ENCODE results near the gene RNLS. TPM values are rescaled to one million over a fixed set of nuclear protein-coding genes. Genes with fewer than 3 reads are reported as not detected.

Gene RNLS
- polyA plus RNA-seq, 3 donors: 3.3 to 3.9 (median 3.7) TPM

- no peaks in the 10 kb centered on the region for H4K20me1 ChIP-seq (ENCODE audit: insufficient read depth, low read length)
- no peak overlapping the region for H3K9ac ChIP-seq (ENCODE audit: insufficient read depth, low read length, poor library complexity, severe bottlenecking)
- WGBS (ENCODE audit: insufficient coverage): 81% methylated on average over 3 of the region's 4 CpGs
- intact Hi-C loops (cut with micrococcal nuclease): no loop called here
- TF ChIP-seq, protein P1, sequence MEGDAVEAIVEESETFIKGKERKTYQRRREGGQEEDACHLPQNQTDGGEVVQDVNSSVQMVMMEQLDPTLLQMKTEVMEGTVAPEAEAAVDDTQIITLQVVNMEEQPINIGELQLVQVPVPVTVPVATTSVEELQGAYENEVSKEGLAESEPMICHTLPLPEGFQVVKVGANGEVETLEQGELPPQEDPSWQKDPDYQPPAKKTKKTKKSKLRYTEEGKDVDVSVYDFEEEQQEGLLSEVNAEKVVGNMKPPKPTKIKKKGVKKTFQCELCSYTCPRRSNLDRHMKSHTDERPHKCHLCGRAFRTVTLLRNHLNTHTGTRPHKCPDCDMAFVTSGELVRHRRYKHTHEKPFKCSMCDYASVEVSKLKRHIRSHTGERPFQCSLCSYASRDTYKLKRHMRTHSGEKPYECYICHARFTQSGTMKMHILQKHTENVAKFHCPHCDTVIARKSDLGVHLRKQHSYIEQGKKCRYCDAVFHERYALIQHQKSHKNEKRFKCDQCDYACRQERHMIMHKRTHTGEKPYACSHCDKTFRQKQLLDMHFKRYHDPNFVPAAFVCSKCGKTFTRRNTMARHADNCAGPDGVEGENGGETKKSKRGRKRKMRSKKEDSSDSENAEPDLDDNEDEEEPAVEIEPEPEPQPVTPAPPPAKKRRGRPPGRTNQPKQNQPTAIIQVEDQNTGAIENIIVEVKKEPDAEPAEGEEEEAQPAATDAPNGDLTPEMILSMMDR (IDR thresholded peaks at IDR 0.05): no peak
- DNase-seq: no peak
- H3K36me3 ChIP-seq (replicated peaks in 1 of 2; ENCODE audit: control insufficient read depth in 1 of 2, insufficient read depth in 2 of 2, low read length in 2 of 2): no peaks in the 10 kb centered on the region
- H3K27ac ChIP-seq (ENCODE audit: low read depth in 1 of 2, low read length in 2 of 2): no peak overlapping the region
- no peaks in the 10 kb centered on the region for H3K79me2 ChIP-seq (ENCODE audit: insufficient read depth, low read length)
- Mint-ChIP-seq H3K27me3 (ENCODE audit: low read depth in 3 of 3) (peaks cover 0 to 2% (median 1%) of the 10 kb centered on the region in 3 donors), H3K4me1 (peaks cover 13% of the 10 kb centered on the region), H3K9me3 (peaks cover 0 to 4% (median 0%) of the 10 kb centered on the region in 7 donors), H3K36me3 (no peaks in the 10 kb centered on the region), H3K27ac (no peak overlapping the region), H3K4me3 (no peak overlapping the region)
- no peak overlapping the region for H2AFZ ChIP-seq (ENCODE audit: insufficient read depth, low read depth, low read length, poor library complexity, severe bottlenecking)
- no peaks in the 10 kb centered on the region for H3K9me3 ChIP-seq (replicated peaks in 1 of 2; ENCODE audit: control insufficient read depth in 1 of 2, insufficient read depth in 1 of 2, low read length in 2 of 2)
- H3K27me3 ChIP-seq (ENCODE audit: control insufficient read depth in 2 of 2, insufficient read depth in 2 of 2, low read length in 2 of 2): no peaks in the 10 kb centered on the region
- no peak overlapping the region for H3K4me3 ChIP-seq (replicated peaks in 1 of 3; ENCODE audit: low read depth in 2 of 3, low read length in 3 of 3)
- no peak overlapping the region for H3K4me2 ChIP-seq (replicated peaks; ENCODE audit: extremely low read depth, low read length, poor library complexity, severe bottlenecking)
- H3K4me1 ChIP-seq (ENCODE audit: control insufficient read depth in 1 of 2, insufficient read depth in 2 of 2, low read length in 2 of 2): peaks cover 0 to 4% of the 10 kb centered on the region in 2 donors
Measured at GRCh38 chr10:88228130-88228529, 355.0 kb downstream of the RNLS start.

DNA sequence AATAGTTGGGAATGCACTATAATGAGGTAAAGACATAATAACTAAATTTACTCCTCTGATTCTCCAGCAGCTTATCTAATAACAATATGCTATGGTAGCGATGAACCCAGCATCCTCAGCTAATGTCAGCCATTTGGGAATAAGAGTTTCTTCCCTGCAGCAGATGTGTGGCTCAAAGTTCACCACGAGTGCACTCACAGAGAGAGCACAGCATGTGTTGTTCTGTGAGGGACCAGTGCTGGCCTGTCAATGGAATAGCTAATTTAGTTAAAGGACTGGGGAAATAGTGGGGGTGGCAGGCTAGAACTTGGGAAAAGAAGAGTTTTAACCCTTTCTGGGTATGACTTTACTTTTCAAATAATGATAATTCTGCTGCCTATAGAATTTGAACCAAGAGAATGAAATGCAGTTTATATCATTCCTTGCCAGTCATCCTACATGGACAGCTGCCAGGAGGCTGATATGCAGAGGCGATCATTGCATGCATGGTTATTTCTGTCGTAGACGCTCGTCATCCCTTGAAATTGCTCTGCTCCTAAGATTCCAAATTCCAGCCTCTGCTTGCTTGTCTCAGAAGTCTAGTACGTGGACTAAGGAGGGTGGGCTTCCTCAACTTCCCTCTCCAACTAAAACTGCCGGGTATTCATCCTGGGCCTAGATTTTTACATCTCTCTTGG lies 355.6 kb downstream of the RNLS start:
- H3K9ac ChIP-seq (ENCODE audit: insufficient read depth, low read length, poor library complexity, severe bottlenecking): no peak overlapping the region
- DNase-seq: no peak
- TF ChIP-seq, protein P1 (IDR thresholded peaks at IDR 0.05): no peak
- no peak overlapping the region for H3K4me3 ChIP-seq (replicated peaks in 1 of 3; ENCODE audit: low read depth in 2 of 3, low read length in 3 of 3)
- no peaks in the 10 kb centered on the region for H3K9me3 ChIP-seq (replicated peaks in 1 of 2; ENCODE audit: control insufficient read depth in 1 of 2, insufficient read depth in 1 of 2, low read length in 2 of 2)
- H4K20me1 ChIP-seq (ENCODE audit: insufficient read depth, low read length): no peaks in the 10 kb centered on the region
- 56% methylated on average over 5 of the region's 8 CpGs for whole genome bisulfite sequencing (ENCODE audit: insufficient coverage)
- H3K27me3 ChIP-seq (ENCODE audit: control insufficient read depth in 2 of 2, insufficient read depth in 2 of 2, low read length in 2 of 2): no peaks in the 10 kb centered on the region
- H3K27ac ChIP-seq (ENCODE audit: low read depth in 1 of 2, low read length in 2 of 2): no peak overlapping the region
- no peaks in the 10 kb centered on the region for H3K79me2 ChIP-seq (ENCODE audit: insufficient read depth, low read length)
- H3K4me1 ChIP-seq (ENCODE audit: control insufficient read depth in 1 of 2, insufficient read depth in 2 of 2, low read length in 2 of 2): peaks cover 0 to 4% of the 10 kb centered on the region in 2 donors
- Mint-ChIP-seq H3K36me3 (no peaks in the 10 kb centered on the region), H3K4me1 (peaks cover 12% of the 10 kb centered on the region), H3K27ac (no peak overlapping the region), H3K9me3 (peaks cover 0 to 4% (median 0%) of the 10 kb centered on the region in 7 donors), H3K27me3 (ENCODE audit: low read depth in 3 of 3) (peaks cover 0 to 1% (median under 1%) of the 10 kb centered on the region in 3 donors), H3K4me3 (no peak overlapping the region)
- no peaks in the 10 kb centered on the region for H3K36me3 ChIP-seq (replicated peaks in 1 of 2; ENCODE audit: control insufficient read depth in 1 of 2, insufficient read depth in 2 of 2, low read length in 2 of 2)
- H3K4me2 ChIP-seq (replicated peaks; ENCODE audit: extremely low read depth, low read length, poor library complexity, severe bottlenecking): no peak overlapping the region
- intact Hi-C loops (cut with micrococcal nuclease): no loop called here
- H2AFZ ChIP-seq (ENCODE audit: insufficient read depth, low read depth, low read length, poor library complexity, severe bottlenecking): no peak overlapping the region

All from CD14-positive monocyte (primary cell).